Germinal center (tissue), 1 donor: ENCODE data around the gene SIRT7.

Experiments used
- DNase-seq: peaks from one replicate; pipeline ENCODE4 v3.0.0; 2012; ENCODE audit warnings: mixed read lengths, low spot score

SIRT7 gene, protein sequence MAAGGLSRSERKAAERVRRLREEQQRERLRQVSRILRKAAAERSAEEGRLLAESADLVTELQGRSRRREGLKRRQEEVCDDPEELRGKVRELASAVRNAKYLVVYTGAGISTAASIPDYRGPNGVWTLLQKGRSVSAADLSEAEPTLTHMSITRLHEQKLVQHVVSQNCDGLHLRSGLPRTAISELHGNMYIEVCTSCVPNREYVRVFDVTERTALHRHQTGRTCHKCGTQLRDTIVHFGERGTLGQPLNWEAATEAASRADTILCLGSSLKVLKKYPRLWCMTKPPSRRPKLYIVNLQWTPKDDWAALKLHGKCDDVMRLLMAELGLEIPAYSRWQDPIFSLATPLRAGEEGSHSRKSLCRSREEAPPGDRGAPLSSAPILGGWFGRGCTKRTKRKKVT

DNA sequence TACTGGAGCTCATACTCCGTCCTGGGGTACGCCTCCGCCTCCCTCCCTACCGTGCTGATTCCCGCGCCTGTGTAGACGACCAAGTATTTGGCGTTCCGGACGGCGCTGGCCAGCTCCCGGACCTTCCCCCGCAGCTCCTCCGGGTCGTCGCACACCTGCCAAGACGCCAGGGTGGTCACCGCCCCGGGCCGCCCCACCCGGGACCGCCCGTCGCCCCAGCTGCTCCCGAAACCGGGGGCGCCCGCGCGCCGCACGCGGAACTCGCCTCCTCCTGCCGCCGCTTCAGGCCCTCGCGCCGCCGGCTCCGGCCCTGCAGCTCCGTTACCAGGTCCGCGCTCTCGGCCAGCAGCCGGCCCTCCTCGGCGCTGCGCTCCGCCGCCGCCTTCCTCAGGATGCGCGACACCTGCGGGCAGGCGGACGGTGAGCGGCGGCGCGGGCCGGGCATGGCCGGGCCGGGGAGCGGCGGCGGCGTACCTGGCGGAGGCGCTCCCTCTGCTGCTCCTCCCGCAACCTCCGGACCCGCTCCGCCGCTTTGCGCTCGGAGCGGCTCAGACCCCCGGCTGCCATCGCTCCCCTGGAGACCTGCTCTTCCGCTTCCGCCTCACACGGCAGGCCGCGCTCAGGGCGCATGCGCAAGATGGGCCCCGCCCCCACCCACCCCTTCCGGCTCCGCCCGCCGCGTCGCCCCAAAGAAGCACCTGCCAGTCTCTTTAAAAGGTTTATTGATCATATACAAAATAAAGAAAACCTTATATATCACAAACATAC is at the start of gene SIRT7:
TSS of gene SIRT7 (minus strand) at position 612 of the 768 bp plus-strand sequence. CDS start at position 567, 45 bp downstream.
- peak; percentile 97 for DNase-seq

DNA sequence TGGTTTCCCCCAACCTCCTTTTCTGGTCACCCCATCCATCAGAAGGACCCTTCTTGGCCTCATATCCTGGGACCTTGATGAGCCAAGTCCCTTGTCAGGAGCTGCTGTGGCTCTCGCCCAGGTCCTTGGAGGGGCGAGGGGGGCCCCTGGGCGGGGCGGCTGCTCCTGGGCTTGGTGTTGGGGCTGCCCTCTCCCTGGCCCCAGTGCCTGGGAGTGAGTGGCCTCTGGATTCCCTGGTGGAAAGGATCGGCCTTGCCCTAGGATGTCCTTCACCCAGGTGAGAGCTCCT is 49.2 kb upstream of the SIRT7 start:
- no peak for DNase-seq

DNA sequence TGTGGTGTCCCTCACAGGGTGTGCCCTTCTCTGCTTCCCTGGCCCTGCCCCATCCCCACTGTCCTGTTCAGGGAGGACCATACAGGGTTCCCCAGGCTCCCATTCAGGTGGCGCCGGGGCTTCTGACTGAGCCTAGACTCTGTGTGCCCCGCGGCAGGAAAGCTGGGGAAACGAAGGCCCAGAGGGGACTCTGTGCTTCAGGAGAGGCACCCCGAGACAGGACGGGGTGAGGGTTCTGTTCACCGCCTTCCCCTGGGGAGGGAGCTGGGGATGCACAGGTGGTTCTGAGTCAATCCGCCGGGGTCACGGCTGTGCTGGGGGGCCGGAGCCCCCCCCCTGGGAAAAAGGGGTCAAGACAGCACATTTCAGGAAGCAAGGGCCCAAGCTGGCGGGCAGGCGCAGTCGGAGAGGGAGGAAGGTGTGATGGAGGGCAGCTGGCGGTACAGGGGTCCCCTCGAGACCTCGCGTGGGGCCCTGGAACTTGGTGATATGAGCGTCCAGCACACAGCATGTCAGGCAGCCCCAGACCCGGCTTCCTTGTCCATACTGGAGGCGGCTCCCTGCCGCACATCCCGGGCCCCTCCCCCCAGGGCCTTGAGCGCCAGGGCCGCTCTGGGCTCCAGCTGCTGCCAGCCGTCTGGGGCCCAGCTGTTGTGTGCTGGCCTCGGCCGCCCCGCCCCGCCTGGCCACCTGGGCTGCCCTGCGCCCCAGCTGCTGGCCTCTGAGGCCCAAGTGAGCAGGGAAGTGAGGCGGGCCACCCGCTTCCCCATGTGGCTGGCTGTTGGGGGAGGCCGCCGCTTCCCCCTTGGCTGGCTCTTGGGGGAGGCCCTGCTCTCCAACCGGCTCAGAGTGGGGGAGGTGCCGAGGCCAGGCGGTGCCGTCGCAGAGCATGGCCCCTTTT is 48.6 kb upstream of the SIRT7 start:
- no peak for DNase-seq

DNA sequence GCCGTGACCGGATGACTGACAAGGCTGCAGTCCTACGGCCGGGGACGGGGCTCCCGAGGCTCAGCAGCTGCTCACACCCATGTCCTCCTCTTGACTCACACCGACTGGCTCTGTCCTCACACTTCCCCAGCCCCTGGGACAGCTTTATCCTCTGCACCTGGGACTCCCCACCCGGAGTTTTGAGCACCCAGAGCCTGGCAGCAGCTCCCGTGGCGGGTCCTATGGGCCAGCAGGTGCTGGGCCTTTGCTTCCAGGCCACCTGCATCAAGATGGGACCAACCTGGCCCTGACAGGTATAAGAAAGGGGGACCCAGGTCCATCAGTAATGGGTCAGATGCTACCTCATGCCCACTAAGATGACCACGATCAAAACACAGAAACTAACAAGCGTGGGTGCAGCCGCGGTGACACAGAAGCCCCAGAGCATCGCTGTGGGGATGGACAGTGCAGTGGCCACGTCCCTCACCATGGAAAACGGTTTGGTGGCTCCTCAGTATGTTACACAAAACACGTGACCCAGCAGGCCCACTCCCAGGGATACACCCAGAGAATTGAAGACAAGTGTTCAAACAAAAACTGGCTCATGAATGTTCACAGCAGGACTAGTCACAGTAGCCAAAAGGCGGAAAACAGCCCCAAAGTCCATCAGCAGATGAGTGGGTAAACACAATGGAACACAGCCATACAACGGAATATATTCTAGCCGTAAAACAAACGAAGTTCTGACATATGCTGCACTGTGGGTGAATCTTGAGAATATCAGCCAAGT is 46.3 kb upstream of the SIRT7 start:
- no peak for DNase-seq

DNA sequence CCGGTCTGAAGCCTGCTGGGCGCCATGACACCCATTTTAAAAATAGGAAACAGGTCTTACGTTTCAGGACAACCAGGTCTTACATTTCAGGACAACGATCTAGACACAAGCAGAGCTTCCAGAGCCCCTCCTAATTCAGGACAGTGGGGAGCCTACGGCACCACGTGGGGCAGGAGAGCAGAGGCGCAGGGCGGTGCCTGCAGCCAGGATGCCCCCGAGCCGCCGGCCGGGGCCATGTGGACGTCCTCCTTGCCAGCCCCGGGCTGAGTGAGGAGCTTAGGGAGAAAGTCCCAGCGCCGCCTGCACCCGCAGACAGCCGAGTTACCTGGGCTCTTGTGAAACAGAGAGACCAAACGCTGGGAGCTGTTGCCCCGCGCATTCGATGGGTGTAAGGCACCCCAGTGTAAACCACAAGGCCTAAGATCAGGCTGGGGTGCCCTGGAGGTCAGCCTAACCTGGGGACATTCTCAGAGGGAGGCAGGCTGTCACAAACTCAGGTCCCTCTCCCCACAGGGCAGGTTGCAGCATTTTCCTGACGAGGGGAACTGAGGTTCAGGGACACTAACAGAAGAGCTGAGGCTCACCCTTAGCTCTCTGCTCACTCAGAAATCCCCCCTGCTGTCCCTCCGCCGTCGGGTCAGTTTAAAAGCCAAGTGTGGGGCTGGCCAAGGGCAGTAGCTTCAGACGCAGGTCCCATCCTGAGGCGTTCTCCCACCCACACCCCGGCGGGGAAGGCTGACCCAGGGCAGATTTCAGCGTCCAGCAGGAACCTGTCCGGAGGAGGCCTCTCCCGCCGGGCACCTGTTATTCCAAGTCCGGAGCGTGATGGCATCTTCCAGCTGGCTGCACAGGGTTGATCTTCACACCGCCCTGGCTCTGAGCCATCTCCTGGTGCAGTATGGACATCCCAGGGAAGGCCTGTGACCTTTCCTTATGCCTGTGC is 44.8 kb upstream of the SIRT7 start:
- DNase-seq, result no peak

DNA sequence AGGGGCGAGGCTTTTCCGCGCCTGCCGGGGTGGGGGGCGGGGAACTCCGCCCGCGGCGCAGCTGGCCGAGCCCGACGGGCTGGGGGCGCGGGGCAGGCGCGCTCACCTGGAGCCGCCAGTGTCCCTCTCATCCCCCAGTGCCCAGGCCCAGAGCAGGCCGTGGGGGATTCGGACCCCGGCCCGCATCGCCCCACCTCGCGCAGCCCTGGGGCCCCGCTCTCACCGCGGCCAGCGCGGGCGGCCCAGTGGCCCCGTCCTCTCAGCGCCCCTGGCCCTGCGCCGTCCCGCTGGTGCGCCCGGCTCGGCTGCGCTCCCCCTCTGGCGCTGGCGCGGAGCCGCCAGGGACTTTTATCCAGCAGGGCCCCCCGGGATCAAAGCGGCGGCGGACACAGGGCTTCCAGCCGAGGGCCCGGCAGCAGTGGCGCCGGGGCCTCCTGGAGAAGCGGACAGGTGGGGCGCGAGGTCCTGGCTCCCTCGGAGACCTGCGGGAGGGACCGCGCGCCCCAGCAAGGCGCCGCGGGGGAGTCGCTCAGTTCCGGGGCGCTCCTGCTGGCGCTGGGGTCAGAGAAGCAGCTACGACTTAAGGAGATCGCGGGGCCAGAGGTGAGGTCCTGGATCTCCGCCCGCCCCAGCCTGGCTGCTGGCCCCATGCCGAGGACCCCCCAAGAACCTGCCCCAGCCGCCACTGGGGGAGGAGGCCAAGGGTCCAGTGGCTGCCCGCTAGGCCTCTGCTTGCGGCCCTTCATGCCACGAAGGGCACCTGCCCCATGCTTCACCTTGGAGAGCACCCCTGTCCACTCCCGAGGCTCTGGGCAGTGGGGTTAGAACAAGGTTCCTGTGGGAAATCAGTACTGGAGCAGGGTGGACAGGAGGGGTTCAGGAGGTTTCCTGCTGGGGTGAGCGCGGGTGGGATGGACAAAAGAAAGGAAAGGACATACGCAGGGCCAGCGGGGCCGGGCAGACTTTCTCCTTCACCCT is 43.8 kb upstream of the SIRT7 start:
- no peak for DNase-seq

DNA sequence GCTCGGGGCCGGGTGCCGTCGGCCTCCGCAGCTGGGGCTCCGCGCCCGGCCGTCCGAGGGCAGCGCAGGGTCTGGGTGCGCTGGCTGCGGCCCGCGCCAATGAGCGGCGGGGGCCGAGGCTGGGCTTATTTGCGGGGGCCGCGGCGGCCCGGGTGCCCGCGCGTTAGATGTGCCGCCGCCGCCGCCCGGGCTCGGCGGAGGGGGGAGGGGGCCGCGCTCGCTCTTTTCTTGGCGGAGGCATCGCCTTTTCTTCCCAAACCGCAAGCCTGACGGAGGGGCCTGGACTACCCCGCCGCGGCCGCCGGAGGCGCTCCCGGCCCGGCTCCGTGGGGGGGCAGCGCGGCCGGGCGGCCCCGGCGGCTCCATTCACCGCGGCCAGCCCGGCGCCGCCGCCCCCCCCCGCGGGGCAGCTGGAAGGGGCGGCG is 43.1 kb upstream of the SIRT7 start, which contains the start of gene NOTUM:
TSS of gene NOTUM (minus strand) at position 101 of the 425 bp plus-strand sequence. CDS start 278 bp downstream, outside the sequence.
- no peak for DNase-seq

DNA sequence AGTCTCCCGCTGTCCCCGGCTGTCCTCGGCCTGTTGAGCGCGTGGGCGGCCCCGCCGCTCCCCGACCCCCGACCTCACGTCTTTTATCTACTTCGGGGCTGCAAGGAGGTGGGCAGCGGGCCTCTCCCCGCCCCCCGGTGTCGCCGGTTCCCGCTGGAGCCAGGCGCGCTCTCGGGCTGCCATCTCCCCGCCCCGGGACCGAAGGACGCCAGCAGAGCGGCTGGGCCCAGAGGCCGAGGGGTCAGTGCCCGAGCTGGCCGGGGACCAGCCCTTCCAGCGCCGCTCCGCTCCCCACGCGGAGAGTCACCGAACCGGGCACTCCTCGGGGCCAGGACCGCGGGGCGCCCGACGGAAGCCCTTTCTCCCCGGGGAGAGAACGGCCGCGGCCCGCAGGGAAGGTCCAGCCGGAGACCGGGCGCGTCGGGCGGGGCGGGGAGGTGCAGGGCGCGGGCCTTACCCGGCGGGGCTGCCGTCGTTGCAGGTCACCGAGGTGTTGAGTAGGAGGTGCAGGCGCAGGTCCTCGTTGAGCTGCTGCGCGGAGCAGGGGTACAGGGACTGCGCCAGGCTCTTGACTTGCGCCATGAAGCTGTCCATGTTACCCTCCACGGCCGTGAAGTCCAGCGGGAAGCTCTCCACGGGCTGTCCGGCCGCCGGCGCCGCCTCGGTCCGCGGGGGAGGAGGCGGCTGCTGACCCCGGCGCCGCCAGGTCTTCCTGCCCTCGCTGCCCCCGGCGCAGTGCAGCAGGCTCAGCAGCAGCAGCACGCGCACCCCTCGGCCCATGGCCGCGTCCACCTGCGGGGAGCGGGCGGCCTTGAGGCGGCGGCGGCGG is 42.4 kb upstream of the SIRT7 start:
- DNase-seq, result no peak

DNA sequence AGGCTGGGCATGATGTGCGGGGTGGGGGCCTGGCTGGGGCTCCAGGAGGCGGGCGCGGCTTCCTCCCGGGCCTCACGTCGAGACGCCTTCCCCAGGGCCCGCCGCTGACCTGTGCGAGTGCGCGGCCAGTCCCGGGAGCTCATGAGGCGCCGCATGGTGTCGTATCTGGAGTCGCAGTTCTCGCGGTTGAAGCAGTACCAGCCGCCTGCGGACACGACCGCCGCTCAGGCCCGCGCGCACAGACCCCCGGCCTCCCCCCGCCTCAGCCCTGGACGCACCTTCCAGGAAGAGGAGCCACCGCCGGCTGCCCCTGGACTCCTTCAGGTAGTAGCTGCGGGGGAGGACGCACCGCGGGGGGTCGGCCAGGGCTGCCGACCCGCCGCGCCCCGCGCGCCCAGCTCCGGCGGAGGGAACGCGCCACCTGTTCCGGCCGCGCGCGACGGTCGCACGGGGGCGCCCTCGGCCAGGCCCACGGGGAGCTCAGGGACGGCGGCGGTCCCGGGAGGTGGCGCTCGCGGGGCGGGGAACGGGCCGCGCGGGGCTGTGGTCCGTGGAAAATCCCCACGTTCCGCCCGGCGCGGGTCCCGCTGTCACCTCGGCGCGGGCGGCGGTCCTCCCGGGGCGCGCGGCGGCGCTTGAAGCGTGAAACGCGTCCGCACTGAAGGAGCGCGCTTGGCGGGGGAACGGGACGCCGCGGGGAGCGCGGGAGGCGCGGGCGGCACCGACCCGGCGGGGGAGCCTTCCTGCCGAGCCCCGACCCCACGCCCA is 41.6 kb upstream of the SIRT7 start:
- DNase-seq, result peak; percentile 74

DNA sequence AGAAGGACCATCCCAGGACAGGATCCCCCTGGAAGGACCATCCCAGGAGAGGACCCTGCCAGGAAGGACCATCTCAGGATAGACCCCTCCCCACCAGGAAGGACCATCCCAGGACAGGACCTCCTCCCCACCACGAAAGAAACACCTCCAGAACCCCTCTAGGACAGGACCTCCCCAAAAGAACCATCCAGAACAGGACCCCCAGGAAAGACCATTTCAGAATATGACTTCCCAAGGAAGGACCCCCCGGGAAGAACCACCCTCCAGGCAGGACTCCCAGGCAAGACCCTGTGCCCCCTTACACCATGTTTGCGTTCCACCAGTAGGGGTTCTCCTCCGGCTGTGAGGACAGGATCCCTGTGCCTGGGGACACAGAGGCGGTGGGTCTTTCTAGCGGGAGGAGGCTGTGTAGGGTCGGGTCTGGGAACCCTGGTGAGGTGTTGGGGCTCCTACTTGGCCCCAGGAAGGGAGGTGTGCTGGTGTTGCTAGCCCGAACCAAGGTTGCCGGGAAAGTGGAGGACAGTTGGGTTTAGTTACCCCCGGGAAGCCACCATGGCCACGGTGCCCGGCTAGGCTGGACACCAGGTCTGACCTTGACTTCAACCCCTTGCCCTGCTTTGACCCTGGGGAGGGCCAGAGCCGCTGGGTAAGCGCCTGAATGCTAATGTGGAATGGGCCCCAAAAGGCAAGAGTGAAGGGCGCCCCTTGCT is 40.8 kb upstream of the SIRT7 start:
- no peak for DNase-seq

DNA sequence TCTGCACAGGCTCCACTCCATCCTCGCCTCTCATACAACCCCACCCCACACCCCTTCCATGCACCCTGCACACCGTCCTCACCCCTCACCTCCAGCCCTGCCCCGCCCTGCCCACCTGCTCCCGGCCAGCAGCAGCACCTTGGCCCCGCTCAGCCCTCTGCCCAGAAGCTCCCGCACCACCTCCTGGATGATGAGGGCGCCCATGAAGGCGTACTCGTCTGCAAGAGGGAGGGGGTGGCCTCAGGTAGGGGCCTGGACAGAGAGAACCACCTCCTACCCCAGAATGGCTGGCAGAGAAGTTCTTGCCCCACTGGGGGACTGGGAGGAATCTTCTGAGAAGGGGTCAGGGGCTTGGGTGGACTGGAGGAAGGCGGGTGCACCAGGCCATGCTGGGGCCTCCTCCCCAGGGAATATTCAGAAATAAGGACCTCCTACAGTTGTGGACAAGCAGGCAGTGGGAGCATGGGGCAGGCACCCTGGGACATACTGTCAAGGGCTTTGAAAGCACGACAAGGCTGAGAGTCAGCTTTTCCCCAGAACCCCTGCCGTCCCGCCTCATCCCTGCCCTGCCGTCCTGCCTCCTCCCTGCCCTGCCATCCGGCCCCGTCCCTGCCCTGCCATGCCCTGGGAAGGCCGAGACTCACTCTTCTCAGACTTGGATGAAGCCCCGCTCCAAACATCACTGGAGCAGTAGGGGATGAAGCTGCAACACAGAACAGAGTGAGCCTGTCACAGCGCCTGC is 39.9 kb upstream of the SIRT7 start:
- no peak for DNase-seq

DNA sequence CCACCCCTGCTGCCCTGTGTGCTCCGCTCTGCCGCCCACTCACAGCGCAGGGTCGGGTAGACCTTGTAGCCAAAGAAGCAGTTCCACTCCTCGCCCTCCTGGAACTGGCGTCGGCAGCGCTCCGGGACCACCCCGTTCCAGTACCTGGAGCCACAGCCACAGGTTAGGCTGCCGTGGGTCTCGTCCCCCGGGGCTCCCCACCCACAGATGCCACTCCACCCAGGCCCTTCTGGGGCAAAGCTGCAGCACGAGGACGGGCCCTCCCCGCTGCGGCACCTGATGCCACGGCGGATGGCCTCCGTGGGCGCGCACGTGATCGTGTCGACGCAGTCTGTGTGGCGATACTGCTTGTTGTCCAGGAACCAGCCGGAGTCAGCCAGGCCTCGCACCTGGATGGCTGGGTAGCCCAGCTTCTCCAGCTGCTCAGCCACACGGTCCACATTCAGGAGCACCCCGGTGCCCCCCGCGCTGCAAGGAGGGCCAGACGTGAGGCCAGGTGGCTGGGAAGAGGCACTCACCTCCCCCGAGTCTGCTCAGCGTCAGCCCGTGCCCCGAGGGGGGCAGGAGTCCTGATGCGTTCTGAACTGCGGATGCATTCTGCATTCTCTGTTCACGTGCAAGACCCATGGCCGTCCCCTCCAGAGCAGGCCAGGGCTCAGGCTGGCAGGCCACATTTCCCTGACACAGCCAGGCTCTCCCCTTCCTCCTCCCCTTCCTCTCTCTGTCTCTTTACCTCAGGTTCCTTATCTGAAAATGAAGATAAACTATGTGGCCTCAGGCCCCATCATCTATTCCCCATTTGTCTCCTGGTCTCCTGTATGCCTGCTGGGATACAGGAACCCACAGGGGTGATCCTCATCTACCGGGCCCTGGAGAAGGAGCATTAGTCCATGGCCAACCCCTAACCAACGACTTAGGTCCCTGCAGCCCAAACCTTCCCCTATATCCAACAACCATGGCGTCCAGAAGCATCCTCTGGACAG is 38.9 kb upstream of the SIRT7 start:
- no peak for DNase-seq

DNA sequence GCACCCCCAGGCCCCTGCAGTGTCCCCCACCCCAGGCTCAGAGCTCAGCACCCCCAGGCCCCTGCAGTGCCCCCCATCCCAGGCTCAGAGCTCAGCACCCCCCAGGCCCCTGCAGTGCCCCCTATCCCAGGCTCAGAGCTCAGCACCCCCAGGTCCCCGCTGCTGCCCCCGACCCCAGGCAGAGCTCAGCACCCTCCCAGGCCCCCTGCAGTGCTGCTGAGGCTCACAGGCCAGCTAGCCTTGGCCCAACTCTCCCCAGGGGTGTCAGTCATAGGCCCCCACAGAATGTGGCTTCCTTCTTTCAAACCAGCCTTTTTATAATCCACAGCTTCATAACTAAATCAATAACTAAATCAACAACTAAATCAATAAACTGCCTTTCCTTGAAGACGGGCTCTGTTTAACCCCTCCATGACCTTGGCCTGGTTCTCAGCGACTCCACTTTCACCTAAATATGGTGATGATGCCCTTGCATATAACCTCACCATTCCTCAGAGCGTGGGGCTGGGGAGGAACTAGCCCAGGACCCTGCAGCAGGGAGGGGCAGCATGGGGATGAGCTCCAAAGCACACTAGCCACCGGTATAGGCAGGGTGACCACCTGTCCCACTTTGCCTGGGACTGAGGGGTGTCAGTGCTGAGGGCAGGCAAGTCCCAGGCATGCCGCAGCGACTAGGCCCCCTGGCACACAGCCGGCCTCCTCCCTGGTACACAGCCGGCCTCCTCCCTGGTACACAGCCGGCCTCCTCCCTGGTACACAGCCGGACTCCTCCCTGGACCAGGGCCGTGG is 38.0 kb upstream of the SIRT7 start:
- DNase-seq, result no peak

DNA sequence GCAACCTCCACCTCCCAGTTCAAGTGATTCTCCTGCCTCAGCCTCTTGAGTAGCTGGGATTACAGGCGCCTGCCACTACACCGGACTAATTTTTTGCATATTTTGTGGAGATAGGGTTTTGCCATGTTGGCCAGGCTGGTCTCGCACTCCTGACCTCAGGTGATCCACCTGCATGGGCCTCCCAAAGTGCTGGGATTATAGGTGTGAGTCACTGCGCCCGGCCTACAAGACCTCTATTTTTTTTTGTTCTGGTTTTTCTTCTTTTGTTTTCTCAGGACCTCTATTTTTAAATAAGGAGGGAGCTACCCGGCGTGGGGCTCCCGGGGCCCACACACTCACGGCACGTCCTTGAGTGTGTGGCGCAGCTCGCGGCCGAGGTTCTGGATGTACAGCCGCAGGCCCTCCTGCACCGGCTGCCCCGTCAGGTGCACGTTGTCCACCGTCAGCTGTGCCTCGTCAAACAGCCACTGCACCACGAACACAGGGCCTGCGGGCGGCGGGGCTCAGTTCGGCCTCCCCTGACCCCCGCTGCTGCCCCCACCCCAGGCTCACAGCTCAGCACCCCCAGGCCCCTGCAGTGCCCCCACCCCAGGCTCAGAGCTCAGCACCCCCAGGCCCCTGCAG is 37.2 kb upstream of the SIRT7 start:
- no peak for DNase-seq
